Ureter (tissue), 1 donor: ENCODE data around the gene DCST2. TPM values are rescaled to one million over a fixed set of nuclear protein-coding genes. Genes with fewer than 3 reads are reported as not detected.
"Not testable (repeated sequence)": the region's sequence is repeated elsewhere in the genome, so short reads cannot be mapped to it uniquely, and the experiment has no call there.

ENCODE experiments used
- DNase-seq: peaks from one replicate; pipeline ENCODE4 v3.0.0-alpha.2; 2020; ENCODE audit warnings: low spot score
- total RNA-seq: library from RNA; stranded (reverse); gene quantifications from one replicate; pipeline ENCODE4 v1.2.4, GENCODE V29; 2023
- donor health status: DM: yes; HTN: yes; CAD: no.

Gene DCST2
- total RNA-seq, 1 donor from 2014 or later = 1.2 TPM

DNA sequence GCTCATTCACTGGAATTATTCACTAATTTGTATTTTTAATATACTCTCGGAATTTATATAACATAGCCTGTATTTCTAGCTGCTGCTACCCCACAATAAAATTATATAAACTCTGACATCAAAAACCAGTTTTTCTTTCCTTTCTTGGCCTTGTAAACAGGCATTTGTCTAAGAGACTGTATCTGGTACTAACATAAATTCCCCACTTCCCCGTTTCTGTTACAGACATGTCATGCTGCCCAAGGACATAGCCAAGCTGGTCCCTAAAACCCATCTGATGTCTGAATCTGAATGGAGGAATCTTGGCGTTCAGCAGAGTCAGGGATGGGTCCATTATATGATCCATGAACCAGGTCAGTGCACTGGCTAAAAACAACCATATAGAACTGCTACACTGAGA is 55.8 kb downstream of the DCST2 start:
- not testable (repeated sequence) for DNase-seq

DNA sequence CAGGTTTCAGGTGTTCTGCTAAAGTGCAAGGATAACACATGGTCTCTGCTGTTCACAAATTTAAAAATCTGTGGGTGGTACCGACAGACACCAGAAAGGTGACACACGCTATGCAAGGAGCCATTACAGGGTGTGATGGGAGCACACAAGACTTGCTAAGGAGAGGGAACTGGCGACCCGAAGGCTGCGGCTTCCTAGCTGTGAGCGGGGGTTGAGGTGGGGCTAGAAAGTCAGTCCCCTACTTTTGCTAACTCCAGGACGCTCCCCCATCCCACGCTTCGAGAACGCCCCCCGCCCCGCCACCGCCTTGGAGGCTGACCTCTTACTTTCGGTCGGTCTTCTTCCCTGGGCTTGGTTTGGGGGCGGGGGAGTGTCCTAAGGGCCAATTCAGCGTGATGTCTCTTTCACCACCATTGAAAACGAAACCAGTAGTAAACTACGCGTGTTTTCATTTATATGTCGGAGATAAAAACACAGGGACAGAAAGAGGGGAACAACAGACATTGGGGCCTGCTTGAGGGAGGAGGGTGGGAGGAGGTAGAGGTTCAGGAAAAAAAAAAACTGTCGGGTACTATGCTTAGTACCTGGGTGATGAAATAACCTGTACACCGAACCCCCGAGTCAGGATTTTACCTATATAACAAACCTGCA is 58.0 kb downstream of the DCST2 start:
- peak; percentile 81 for DNase-seq

DNA sequence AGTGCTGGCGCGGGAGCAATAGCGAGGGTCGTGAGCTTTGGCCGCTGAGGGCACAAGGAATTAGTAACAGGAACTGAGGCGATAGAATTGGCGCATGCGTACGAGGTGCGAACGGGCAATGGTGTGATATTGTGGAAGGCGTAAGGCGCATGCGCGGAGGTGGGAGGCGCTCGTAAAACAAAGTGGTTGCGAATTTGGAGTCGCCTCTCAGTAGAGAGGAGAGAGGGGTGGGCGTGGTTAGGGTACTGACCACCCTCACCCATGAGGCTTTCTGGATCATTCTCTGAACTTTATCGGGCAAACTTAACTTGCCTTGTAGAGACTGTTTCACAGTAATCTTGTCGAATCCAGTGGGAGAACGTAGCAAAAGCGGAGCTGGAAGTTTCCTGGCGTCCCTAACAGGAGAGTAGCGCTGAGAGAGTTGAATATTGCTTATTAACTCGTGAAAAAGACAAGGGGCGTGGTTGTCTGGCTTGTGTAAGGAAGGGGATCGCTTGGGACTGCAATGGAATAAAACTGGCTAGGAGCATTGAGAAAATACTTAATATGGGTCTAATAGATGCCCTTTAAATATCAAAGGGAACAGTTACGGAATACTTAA is 58.7 kb downstream of the DCST2 start:
- peak; percentile 97 for DNase-seq

DNA sequence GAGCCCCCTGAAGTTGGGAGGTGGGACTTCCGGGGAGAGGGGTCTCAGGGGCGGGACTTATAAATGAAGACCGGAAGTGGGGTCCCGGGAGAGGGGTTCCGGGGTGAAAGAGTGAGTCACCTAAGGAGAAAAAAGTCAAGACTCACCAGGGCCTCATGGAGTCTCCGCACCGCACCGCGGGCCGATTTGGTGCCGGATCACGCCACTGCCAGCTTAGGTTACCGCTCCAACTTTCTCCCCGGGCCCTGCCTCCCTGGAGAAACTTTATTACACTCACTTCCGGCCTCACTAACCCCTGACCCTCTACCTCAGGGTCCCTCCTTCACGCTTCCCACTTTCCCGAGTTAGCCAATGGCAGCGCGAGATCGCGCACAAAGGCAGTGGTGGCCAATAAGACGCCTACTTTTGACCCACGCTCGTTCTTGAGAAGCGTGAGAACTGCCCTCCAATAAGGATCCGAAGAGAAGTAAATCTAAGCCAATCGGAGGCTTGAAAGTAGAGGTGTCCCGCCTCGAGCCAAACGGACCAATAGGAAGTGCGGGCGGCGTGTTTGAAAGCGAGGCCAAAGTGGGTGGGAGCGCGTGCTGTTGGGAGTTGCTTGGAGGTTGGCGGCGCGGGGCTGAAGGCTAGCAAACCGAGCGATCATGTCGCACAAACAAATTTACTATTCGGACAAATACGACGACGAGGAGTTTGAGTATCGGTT is 59.3 kb downstream of the DCST2 start, which contains the start of gene CKS1B:
Gene CKS1B (plus strand): TSS at position 580 of the 706 bp plus-strand sequence. CDS start 65 bp downstream, at position 645.
- DNase-seq = peak; percentile 98

DNA sequence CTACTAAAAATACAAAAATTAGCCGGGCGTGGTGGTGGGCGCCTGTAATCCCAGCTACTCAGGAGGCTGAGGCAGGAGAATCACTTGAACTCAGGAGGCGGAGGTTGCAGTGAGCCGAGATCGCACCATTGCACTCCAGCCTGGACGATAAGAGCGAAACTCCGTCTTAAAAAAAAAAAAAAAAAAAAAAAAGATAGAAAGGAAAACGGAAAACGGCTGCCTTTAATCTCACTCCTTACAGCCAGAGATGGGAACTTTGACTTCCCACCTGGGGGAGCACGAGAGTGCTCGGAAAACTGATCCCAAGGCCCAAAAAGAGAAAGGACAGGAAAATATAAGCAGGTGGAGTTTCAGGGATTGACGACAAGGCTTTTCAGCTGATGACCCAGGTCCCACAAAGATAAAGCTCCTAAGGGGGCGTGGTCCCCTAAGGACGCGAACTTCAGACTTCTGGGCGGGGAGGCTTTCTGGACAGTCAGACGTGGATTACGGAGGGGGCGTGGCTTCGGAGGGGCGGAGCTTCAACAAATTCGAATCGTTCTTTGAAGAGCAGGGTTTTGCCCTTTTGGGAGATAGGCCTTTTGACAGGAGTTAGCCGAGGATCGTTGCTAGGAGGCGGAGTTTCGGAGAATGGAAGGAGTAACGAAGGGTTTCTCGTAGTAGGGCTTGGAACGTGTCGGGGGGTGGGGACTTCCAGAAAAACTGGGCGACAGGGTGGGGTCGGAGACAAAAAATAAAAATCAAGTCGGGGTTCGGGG is 60.1 kb downstream of the DCST2 start:
- peak; percentile 99 for DNase-seq

DNA sequence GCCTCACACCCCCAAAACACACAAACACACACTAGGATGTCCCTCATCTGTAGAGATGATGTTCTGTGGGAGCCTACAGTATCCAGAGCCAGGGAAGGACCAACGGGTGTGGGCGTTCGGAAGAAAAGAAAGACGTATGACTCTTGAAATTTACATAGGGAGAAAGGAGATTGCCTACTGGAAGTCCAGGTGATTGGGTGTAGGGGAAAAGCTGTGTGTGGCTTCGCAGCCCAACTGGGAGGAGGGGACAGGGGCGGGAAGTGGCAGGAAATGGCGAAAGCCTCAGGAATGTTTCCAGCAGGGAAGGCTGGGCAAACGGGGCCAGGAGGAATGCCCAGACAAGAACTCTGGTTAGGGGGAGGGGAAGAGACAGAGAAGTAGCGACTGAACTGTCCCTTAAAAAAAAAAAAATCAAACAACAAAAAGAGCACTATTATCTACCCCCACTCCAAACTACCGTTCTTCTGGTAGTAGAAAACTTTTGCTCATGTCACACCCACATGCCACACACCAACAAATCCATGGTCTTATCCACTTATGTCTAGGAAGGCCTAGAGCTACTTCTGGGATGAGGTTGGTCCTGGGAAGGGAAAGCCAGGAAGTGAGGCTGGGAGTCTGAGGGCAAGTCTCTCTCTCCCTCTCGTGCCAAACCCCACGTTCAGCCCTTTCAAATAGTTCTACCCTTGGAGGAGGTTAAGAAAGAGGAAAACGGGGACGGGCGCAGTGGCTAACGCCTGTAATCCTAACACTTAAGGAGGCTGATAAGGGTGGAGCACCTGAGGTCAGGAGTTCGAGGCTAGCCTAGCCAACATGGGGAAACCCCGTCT is 60.9 kb downstream of the DCST2 start:
- DNase-seq = peak; percentile 83

DNA sequence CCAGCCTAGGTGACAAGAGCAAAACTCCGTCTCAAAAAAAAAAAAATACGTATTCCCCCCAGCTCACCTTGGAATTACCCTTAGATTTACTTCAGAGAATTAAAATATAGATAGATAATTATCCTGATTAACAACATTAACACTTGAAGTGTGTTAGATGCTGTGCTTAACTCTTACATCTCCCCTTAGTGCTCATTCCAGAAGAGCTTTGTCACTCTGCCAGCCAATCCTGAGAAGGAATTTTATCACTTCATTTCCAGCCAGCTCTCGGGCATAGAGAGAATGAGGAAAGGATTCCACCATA is 61.4 kb downstream of the DCST2 start:
- DNase-seq = no peak

DNA sequence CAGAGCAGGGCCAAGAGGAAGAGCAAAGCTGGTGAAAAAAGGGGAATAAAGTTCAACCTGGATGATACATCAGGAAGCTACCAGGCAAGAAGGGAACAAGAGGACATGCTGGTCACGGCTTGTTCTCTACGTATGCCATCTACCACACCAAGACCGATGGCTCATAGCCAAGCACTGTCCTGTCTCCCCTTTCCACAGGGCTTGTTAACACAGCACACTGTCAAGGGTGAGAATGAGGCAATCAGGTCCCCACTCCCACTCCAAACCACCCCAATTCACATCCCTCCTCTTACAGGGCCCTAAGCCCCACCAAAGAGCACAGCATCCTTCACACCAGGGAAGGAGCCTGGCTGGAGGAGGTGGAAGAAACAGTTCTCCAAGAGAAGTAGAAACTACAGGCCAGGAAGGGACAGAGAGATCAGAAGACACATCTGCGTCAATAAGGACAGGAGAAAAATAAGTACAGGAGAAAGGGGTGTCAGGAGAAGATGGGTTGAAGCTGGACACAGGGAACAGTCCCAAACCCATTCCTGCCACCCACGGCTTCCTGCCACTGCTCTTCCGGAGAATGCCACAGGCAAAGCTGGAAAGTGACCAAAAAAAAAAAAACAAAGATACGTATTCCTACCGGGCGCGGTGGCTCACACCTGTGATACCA is 62.1 kb downstream of the DCST2 start:
- DNase-seq = peak; percentile 80

DNA sequence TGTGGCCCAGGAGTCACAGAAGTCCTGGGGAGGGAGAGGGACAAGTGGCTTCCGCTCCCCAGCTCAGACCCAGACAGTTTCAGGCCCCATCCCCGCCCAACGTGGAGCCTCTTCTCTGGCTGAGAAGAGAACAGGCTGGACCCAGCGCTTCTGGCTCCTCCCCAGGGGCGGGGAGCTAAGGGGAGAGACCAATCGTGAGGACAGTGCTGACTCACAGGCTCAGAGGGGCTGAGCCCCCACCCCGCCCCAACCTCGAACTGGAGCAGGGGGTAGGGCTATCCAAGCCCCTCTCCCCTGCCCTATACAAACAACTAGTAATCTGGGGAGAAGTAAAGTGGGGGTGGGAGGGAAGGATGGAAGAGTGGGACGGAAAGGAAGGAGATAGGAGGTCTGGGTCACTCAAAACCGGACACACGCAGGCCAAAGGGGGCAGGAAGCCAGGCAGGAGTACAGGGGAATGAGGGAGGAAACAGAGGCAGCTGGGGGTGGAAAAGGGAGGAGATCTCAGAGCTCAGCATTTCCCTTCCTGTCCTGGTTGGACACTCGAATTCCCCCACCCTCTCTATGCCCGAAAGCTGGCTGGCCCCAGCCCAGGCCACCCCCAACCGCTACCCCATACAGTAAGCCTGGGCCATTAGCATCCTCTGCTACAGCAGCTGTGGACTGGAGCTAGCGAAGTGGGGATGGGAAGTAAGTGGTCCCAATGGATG is 62.8 kb downstream of the DCST2 start, which contains the start of gene SHC1:
Gene SHC1 (minus strand): TSS at position 117 of the 710 bp plus-strand sequence. CDS start 221 bp downstream, outside the sequence.
- DNase-seq = peak; percentile 93

DNA sequence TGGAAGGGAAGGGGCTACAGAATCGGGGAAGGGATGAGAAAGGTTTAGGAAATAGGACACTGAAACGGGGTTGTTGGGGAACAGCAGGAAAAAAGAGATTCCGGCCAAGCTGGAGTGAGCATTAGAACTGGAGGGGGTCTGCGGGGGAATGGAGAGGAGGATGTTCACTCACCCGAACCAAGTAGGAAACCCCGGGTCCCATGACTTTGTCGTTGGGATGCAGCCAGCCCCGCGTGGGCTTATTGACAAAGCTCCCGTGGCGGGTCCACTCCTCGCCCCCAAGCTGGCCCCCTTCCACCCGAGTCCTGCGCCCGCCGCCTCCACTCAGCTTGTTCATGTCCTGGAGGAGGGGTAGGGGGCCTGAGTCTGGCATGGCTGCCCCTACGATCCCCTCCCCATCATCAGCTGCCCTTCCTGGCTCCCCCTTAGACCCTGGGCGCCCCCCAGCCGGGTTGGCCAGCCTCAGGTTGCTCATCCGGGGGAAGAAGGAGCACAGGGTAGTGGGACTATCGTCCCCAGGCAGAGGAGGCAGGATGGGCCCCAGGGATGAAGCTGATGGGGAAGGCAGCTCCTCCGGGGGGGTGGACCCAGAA is 63.6 kb downstream of the DCST2 start:
- DNase-seq = no peak

DNA sequence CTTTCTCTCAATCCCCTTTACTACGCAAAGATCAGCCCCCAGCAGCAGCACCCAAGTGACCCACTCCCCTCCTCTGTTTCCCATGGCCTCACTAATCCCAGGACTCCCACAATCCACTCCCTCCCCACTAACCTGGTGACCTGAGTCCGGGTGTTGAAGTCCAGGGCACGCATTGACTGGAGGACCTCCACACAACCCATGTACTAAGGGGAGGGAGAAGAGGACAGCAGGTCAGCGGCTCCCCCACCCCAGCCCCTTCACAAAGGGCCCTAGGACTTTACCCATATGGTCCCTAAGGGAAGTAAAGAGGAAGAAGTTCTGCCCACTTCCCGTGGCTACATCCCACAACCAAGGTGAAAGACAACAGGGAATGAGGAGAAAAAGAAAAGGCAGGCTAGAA is 64.3 kb downstream of the DCST2 start:
- DNase-seq = no peak

DNA sequence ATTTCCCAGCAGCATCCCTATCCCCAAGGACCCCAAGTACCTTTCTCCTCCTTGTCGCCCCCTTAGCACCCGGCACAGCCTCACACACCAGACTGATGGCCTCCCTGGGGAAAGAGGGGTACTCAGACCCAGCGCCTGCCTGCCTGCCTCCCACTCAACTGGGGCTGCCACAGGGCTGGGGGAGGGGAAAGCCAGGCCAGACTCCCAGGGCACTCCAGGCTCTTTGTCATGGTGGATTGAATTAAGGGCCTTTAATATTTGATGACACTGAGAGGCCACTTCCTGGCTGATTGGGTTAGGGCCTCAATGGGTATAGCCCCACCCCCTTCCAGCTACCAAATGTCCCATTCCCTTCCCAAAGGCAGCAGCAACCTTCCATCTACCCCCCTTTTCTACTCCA is 64.8 kb downstream of the DCST2 start:
- no peak for DNase-seq

Other genes starting within 250 kb of the DCST2 start
- gene KCNN3, start 163.5 kb downstream of the DCST2 start, total RNA-seq = 5.4 TPM
- gene PMVK, start 97.1 kb downstream of the DCST2 start, total RNA-seq = 41.8 TPM
- gene PBXIP1, start 77.7 kb downstream of the DCST2 start, total RNA-seq = 71.2 TPM
- gene PYGO2, start 72.0 kb downstream of the DCST2 start, total RNA-seq = 35.8 TPM
- gene SHC1, start 63.0 kb downstream of the DCST2 start, total RNA-seq = 216 TPM
- gene CKS1B, start 59.1 kb downstream of the DCST2 start, total RNA-seq = 24.8 TPM
- 48.3 TPM for gene FLAD1, start 50.4 kb downstream of the DCST2 start, total RNA-seq
- 0.94 TPM for gene LENEP, start 40.2 kb downstream of the DCST2 start, total RNA-seq
- gene ZBTB7B, start 31.0 kb downstream of the DCST2 start, total RNA-seq = 92.8 TPM
- gene DCST1, start within 50 bp of the DCST2 start, total RNA-seq = not detected
- gene ADAM15, start 17.5 kb upstream of the DCST2 start, total RNA-seq = 152 TPM
- 11.2 TPM for gene EFNA4, start 30.0 kb upstream of the DCST2 start, total RNA-seq
- 1.1 TPM for gene EFNA3, start 45.1 kb upstream of the DCST2 start, total RNA-seq
- 111 TPM for gene EFNA1, start 94.1 kb upstream of the DCST2 start, total RNA-seq
- gene SLC50A1, start 102.1 kb upstream of the DCST2 start, total RNA-seq = 63.4 TPM
- gene DPM3, start 106.8 kb upstream of the DCST2 start, total RNA-seq = 75.4 TPM
- gene KRTCAP2, start 139.5 kb upstream of the DCST2 start, total RNA-seq = 293 TPM
- 1.6 TPM for gene TRIM46, start 140.1 kb upstream of the DCST2 start, total RNA-seq
- 54.6 TPM for gene THBS3, start 174.1 kb upstream of the DCST2 start, total RNA-seq
- gene MTX1, start 174.9 kb upstream of the DCST2 start, total RNA-seq = 31.6 TPM
- 21.8 TPM for gene ENTREP3, start 221.7 kb upstream of the DCST2 start, total RNA-seq
- gene SCAMP3, start 228.6 kb upstream of the DCST2 start, total RNA-seq = 62.6 TPM
- gene CLK2, start 239.7 kb upstream of the DCST2 start, total RNA-seq = 80.5 TPM
- 4.7 TPM for gene HCN3, start 243.7 kb upstream of the DCST2 start, total RNA-seq